Measurements from ENCODE around the gene RIOK3.
"Not testable (repeated sequence)": the region's sequence is repeated elsewhere in the genome, so short reads cannot be mapped to it uniquely, and the experiment has no call there.

The RIOK3 gene, protein sequence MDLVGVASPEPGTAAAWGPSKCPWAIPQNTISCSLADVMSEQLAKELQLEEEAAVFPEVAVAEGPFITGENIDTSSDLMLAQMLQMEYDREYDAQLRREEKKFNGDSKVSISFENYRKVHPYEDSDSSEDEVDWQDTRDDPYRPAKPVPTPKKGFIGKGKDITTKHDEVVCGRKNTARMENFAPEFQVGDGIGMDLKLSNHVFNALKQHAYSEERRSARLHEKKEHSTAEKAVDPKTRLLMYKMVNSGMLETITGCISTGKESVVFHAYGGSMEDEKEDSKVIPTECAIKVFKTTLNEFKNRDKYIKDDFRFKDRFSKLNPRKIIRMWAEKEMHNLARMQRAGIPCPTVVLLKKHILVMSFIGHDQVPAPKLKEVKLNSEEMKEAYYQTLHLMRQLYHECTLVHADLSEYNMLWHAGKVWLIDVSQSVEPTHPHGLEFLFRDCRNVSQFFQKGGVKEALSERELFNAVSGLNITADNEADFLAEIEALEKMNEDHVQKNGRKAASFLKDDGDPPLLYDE

DNA sequence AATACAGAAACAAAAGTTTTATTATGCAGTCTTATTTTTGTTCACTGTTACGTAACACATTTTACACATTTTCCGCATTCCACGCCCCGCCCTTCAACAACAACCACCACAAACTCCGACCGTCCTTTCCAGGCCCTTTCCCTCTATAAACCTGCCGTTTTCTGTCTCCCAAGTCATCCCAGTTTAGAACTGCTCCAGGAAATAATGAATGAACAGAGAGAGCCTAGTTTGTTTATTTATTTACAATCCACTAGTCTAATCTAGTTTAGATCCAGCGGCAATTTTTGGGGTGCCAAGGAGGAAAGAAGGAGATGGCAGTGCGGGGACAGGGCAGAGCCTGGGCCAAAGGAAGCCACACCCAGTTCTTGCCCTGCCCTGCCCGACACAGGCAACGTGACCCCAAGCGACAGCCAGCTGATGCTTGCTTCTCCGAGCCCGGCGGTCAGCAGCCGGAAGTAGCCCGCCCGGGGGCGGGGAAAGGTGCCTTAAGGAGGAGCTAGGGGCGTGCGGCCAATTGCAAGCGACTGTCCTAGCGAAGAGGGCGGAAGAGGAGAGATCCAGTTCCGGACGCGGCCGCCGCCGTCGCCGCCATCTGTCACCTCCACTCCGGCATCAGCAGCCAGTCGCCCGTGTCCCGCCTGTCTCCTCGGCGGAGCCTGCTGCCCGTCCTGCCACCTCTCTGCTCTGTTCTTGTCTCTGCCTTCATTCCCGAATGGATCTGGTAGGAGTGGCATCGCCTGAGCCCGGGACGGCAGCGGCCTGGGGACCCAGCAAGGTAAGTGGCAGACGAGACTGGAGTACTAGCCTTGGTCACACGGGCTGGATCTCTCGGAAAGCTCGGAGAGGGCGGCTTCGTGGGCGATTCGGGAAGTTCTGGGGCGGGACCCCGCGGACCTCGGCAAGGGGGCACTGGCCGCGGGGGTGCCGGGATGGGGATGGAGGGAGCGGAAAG is at the start of gene RIOK3:
Gene RIOK3 (plus strand): TSS at position 560 of the 952 bp plus-strand sequence. CDS start 153 bp downstream, at position 713.
- peak; percentile 84 for DNase-seq

DNA sequence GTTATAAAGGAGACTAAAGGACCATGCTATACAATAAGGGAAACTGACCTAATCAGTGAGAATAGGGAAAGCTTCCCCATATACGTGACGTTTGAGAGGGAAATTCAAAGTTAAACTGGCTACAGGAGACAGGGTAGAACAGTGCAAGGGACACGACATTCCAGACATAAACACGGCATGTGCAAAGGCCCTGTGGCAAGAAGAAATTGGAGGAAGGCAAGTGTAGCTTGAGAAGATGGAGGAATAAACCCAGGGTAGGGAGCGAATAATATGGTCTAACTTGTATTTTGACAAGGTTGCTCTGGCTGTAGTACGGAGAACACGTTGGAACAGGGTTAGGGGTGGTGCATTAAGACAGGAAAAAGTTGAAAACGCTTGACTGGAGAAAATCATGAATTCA is 49.8 kb upstream of the RIOK3 start:
- DNase-seq, result no peak

DNA sequence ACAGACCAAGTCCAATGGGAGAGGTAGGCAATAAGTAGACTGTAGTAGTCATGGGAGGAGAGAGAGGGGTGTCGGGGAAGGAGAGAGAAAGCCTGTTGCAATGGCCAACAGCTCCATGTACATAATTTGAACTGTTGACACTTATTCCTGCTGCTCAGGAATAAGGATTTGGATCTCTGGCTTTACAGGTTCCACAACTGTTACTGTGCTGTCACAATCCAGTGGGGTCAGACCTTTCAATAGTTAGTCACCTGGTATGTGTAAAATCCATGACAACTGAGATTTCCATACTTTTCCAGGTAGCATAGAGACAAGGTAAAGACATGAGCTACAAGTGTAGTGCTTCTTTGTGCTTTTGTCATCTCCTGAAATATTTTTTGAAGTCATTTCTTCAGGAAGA is 47.5 kb upstream of the RIOK3 start:
- DNase-seq, result no peak

DNA sequence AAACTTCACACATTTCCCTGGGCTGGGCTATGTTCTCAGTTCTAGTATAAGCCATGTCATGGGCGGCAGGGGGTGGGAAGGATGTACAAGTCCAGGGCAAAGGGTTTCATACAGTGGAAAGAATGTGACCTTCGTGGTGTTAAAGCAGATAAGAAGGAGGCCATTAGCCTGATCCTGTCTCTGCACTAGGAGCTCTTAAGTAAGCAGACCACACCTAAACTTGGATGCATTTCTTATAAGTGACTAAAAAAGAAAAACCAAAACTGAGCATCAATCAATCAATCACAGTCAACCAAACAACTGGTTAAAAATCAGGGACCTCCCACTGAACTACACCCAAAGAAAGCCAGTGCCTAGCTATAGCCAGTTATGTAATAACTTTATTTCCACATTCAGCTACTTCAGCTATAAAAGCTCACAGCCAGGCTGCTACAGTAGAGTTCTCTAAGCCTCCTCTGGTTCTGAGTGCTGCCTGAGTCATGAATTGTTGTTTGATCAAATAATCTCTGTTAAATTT is 46.8 kb upstream of the RIOK3 start:
- DNase-seq, result no peak

DNA sequence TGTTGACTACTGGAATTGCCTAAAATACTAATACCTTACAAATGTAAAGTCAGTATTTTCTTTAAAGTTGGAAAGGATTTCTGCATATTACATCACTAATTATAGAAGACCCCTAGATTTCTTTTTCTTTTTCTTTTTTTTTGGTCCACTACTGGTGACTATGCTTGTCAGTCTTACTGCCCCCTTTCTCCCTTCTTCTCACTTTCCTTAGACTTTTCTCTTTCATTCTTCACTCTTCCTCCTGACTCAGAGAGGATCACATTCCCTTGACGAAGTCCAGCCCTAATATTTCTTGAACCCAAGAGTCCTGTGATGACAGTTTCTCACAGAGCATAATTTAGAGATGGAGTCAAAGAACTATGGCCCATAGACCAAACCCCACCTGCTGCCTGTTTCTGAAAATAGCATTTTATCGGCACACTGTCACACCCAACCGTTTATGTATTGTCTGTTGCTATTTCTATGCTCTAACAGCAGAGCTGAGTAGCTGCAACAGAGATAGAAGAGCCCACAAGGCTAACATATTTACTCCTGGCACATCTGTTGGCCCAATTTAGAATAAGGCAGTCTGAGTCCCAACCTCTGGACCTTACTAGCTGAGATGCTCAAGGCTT is 40.6 kb upstream of the RIOK3 start:
- no peak for DNase-seq

DNA sequence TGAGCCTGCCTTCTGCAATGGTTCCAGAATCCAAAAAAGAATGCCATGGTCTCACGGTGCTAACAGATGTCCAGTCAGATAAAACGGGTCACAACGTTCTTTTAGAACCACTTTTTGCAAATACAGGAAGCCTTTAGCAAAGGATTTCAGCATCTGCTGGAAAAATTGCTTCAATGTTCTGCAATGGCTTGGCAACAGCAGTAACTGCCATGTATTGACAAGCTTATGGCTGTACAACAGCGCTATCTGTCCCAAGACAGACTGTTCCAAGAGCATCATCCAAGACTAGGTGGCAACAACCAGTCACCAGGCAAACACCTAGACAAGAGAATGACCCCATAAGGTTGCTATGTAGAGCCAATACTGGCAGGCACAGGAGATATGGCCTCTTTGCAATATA is 37.6 kb upstream of the RIOK3 start:
- DNase-seq, result no peak

DNA sequence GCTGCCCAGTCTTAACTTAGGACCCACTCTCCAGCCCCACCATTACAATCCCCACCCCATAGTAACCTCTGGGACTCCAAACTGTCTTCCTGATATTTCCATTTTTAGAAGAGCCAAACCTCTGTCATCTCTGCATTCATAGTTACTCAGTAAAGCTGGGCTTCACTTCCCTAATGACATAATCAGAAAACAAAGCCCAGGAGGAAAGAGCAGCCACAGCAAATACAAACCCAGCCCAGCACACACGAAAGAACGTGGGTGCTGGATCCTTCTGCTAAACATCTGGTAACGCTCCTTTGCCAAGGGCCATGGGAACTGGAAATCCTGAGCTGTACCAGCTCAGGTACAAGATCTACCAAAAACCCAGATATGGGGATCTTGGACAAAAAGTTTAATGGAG is 36.8 kb upstream of the RIOK3 start:
- DNase-seq, result no peak

DNA sequence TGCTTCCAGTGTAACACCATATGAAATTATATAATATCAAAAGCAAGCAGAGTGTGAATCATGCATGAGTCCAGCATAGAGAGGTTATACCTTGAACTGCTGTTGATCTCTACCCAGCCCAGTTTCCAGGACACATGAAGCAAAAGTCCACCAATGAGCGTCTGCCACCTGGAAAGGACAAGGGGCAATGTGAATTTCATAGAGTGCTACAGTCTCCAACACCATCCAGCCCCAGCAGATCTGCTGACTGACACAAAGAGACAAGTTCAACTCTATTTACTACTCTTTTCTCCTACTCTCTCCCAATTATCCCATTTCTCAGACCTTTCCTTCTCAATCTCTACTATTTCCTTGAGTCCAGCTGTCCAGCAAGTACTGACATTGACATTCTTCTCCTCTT is 31.8 kb upstream of the RIOK3 start:
- no peak for DNase-seq

DNA sequence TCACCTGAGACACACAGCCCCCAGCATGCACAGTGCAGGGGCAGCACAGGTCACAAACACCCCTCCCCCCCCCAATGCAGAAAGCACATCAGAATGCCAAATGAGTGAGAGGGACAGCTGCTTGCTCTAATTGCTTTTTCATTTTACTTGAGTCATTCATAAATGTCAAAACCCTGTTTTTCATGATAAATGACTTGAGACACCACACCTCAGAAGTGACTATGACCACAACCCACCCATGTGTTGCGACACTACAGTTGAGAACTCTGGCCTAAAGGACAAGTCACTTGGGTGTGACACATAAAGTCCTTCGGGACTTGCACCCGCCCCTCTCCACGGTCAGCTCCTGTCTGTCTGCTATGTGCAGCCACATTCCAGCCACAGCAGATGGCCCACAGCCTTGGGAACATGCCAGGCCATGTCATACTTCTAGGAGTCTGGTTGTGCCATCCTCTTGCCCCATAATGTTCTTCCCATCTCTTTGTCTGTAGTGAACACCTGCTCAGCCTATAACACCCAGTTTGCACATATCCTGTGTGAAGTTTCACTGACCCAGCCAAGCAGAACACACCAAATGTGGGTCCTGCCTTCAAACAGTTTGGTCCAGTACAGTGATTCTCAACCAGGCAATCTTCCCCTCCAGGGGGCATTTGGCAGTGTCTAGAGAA is 30.2 kb upstream of the RIOK3 start:
- no peak for DNase-seq

DNA sequence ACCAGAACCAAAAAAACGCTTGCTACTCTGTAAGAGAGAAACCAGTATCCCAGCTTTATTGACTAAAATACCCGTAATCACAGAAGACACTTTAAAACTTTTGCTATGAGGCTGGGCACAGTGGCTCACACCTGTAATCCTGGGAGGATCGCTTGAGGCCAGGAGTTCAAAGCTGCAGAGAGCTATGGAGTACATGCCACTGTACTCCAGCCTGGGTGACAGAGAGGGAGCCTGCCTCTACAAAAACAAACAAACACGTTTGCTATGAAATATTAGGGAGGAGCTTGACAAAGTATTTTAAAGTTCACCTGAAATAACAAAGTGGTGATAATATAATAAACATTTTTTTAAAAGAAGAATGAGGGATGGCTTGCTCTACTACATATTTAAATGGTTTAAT is 28.5 kb upstream of the RIOK3 start:
- no peak for DNase-seq

DNA sequence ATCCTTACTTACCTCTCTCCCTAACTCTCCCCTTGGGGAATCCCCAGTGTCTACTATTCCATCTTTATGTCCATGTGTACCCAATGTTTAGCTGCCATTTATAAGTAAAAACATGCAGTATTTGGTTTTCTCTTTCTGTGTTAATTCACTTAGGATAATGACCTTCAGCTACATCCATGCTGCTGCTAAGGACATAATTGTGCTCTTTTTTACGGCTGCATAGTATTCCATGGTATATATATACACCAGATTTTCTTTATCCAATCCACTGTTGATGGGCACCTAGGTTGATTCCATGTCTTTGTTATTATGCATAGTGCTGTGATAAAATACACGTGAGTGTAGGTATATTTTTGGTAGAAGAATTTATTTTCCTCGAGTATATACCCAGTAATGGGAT is 24.3 kb upstream of the RIOK3 start:
- DNase-seq, result no peak

DNA sequence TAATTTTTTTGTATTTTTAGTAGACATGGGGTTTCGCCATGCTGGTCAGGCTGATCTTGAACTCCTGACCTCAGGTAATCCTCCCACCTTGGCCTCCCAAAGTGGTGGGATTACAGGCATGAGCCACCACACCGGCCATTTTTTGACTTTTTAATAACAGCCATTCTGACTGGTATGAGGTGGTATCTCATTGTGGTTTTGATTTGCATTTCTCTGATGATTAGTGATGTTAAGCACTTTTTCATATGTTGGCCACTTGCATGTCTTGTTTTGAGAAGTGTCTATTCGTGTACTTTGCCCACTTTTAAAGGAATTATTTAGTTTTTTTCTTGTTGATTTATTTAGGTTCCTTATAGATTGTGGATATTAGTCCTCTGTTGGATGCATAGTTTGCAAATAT is 23.5 kb upstream of the RIOK3 start:
- DNase-seq, result not testable (repeated sequence)

DNA sequence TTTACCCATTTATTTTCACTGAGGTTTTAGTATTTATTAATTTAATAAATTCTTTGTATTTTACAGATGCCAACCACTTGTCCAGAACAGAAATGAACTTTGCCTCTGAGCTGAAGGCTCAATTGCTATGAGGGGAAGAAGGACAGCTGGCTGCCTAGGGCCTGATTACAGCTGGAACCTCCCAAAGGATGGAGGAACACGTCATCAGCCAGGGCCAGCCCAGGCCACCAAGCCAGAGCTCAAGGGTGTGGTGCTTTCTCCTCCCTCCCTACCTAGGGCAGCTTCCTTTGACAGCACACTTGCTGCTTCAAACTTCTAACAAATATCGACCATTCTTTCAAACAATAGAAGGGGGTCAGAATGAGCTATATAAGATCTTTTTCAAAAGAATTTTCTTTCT is 19.7 kb upstream of the RIOK3 start:
- no peak for DNase-seq

DNA sequence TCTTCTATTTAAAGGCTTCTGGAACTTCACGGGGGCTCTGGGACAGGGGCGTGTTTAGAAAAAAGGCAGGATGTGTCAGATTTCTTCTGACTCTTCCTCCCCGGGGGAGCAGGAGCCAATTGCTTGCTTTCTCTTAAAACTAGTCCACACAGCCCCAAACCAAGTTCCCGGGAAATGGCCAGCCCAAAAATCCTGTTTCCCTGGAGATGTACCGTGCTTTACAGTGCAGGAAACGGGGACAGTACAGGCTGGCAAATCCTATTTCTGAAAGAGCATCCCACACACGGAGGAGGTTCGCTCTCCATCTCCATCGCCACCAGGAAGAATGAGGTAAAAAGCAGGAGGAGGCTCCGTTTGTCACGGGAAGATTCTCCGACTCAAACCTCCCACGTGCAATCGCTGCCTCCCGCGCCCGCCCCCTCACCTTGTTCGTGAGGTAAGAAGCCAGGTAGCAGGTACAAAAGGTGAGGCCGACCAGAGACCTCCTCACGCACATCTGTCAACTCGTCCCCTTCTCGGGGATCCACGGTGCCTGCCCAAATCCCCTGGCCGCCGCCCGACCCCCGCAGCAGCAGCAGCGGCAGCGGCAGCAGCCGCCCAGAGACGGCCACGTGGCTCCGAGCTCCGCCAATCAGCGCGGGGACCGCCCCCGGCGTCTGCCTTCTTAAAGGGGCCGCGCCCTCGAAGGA is 15.6 kb upstream of the RIOK3 start:
- peak; percentile 21 for DNase-seq

DNA sequence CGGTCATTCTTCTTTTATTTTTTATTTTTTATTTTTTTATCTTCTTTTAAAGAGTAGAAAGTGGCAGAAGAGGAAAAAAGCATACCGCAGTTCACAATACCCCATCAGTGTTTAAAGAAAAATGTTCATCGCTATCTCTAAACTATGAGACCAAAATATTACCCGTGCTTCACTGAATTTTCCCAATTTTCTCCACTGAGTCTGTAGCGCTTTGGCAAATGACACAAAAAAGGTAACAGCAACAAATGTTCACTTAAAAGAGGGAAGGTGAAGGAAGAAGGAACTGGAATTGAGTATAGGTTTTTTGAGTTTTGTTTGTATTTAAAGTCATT is 15.1 kb upstream of the RIOK3 start:
- DNase-seq, result no peak

DNA sequence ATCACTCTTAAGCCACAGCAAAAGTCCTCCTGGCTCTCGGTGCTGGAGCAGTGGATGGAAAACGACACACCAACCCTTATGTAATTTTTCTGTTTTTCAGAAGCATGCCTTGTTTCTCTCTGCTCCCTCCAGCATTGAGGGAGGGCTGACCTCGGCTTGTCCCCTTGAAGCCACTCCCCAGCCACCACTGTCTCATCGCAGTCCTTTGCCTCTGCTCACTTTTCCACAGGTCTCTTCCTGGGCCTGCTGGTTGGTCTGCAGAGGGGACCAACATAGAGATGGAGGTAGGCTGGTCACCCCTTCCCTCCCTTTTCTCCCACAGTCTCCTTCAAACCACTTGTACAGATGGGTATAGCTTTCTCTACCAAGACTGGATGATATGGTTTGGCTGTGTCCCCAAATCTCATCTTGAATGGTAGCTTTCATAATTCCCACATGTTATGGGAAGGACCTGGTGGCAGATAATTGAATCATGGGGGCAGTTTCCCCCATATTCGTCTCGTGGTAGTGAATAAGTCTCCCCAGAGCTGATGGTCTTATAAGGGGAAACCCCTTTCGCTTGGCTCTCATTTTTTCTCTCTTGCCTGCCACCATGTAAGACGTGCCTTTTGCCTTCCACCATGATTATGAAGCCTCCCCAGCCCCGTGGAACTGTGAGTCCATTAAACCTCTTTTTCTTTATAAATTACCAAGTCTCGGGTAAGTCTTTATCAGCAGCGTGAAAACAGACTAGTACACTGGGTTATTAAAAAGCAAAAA is 14.3 kb upstream of the RIOK3 start:
- DNase-seq, result no peak

DNA sequence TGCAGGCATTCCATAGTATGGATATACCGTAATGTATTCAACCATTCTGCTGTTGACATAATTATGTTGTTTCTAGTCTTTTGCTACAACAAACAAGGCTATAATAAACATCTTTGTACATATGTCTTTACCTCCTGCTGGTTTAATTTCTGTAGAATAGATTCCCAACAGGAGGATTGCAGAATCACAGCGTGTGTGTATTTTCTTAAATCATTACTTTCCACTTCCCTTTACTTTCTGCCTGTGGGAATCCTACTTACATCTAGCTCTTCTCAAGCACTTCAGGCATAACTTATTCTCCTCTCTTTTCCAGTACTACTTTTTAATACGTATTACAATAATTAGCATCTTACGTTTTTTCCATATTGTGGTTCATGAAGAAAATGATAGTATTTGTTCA is 13.0 kb upstream of the RIOK3 start:
- DNase-seq, result no peak

DNA sequence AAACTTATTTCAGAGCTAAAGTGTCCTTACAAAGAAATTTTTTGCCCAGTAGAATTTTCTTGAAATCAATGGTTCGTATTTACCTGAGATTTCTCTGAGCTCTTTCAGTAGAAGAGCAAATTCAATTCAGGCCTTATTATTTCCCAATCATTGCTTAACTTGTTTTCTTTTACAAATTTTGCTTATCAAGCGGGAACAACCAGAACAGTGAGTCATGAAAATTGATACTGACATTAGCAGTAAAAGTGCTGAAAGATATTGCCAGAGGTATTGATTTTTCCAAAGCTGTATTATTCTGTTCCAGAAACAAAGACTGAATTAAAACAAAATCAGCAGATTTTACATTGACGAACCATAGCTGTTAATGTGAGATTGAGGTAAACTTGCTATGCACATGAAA is 10.1 kb upstream of the RIOK3 start:
- DNase-seq, result no peak

DNA sequence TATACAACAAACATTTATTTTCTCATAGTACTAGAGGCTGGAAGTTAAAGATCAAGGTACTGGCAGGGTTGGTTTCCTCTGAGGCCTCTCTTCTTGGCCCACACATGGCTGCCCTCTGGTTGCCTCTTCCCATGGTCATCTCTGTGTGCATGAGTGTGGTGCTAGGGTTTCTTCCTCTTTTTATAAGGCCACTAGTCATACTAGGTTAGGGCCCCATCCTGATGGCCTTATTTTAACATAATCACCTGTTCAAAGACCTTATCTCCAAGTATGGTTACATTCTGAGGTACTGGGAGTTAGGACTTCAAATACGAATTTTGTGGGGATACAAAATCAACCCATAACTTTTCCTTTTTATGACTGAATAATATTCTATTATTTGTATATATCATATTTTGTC is 4.8 kb upstream of the RIOK3 start:
- DNase-seq, result no peak

DNA sequence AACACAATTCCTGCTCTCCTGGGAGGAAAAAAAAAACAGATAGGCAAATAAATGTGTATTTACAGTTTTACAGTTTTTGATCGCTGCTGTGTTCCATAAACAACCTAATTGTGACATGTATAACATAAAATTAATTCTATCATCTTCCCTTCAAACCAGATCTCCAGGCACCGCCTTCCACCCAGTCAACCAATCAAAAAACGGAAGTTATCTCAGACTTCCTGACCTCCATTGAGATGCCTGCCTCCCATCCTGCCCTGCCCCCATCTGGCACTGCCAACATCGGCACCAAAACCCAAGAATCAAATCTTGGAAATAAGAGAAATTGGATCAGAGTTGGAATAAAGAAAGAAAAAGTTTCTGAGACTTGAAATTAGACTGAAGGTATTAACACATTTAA is 3.1 kb upstream of the RIOK3 start:
- no peak for DNase-seq

DNA sequence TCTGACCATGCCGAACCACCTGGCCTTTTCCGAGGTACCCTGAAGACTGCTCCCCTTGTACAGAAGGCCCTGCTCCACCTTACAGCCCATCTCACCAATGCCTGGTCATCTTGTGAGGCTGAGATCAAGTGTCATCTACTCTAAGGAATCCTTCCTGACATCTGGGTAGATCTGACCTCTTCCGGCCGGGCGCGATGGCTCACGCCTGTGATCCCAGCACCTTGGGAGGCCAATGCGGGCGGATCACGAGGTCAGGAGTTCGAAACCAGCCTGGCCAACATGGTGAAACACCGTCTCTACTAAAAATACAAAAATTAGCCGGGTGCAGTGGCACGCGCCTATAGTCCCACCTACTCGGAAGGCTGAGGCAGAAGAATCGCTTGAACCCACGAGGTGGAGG is 2.1 kb upstream of the RIOK3 start:
- DNase-seq, result no peak
